ENCODE data around the gene ZNF474.
"Not testable (repeated sequence)": the region's sequence is repeated elsewhere in the genome, so short reads cannot be mapped to it uniquely, and the experiment has no call there.

DNA sequence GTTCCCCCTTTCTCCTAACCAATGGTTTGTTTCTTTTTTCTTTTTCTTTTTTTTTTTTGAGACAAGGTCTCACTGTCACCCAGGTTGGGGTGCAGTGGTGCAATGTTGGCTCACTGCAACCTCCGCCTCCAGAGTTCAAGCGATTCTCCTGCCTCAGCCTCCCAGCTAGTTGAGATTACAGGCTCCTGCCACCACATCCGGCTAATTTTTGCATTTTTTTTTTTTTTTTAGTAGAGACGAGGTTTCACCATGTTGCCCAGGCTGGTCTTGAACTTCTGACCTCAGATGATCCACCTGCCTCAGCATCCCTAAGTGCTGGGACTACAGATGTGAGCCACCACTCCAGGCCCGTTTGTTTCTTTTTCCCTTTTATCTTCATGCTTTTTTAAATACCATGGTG lies 35.1 kb upstream of the ZNF474 start:
- TF ChIP-seq, protein P1, sequence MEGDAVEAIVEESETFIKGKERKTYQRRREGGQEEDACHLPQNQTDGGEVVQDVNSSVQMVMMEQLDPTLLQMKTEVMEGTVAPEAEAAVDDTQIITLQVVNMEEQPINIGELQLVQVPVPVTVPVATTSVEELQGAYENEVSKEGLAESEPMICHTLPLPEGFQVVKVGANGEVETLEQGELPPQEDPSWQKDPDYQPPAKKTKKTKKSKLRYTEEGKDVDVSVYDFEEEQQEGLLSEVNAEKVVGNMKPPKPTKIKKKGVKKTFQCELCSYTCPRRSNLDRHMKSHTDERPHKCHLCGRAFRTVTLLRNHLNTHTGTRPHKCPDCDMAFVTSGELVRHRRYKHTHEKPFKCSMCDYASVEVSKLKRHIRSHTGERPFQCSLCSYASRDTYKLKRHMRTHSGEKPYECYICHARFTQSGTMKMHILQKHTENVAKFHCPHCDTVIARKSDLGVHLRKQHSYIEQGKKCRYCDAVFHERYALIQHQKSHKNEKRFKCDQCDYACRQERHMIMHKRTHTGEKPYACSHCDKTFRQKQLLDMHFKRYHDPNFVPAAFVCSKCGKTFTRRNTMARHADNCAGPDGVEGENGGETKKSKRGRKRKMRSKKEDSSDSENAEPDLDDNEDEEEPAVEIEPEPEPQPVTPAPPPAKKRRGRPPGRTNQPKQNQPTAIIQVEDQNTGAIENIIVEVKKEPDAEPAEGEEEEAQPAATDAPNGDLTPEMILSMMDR (IDR thresholded peaks at IDR 0.05) = not testable (repeated sequence)
- not testable (repeated sequence) for TF ChIP-seq EP300, POLR2A (IDR thresholded peaks at IDR 0.05)

Measured in ovary (tissue), 3 donors.